Adrenal gland (tissue), 5 donors: Measurements from ENCODE around the gene PDE2A.
A peak's percentile ranks its signal among the peaks of the same experiment; 100 is the strongest.

Experiments used
- POLR2A ChIP-seq, 2 donors: fragments of 450-650 bp; IDR thresholded peaks; one replicate each; pipeline ENCODE4 v1.6.1; 2017; ENCODE audit warnings: antibody characterized with exemption in 2 of 2, mild to moderate bottlenecking in 2 of 2, moderate library complexity in 1 of 2
- TF ChIP-seq, protein P1 (sequence below), 6 experiments: fragments of 450-650 bp in 4 of 6; fragments of 200-600 bp in 2 of 6; sonication (generic) in 1 of 6; IDR thresholded peaks; 1 replicate in 5 of 6; 2 replicates in 1 of 6; pipeline versions ENCODE4 v1.5.1 to v1.8.0; 2016 to 2021; ENCODE audit warnings: antibody characterized with exemption in 6 of 6, mild to moderate bottlenecking in 2 of 6, moderate library complexity in 1 of 6
- donor health status: DM: no; HTN: no; CAD: no.

DNA sequence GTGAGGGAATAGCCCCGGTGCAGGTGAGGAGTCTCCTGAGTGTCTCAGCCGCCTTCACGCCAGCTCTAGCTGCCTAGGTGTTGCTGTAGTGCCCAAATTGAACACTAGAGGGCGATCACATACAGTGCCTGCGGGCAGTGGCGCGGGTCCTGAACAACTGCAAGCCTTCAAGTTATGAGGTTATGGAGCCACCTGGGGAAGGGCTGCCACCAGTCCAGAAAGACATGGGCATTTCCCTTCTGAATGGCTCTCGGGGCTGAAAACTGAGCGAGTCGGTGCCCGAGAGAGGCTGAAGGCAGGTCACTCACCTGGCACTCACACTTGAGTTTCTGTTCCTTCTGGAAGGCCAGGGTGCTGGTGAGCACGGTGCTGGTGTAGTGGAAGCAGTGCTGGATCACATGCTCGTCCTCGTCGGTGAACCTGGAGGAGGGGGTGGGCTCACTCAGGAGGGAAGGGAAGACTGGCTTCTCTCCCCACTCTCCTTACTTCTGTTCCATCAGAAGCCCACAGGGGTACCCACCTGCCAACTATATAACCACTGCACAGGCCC is 88.4 kb downstream of the PDE2A start:
- TF ChIP-seq, protein P1, sequence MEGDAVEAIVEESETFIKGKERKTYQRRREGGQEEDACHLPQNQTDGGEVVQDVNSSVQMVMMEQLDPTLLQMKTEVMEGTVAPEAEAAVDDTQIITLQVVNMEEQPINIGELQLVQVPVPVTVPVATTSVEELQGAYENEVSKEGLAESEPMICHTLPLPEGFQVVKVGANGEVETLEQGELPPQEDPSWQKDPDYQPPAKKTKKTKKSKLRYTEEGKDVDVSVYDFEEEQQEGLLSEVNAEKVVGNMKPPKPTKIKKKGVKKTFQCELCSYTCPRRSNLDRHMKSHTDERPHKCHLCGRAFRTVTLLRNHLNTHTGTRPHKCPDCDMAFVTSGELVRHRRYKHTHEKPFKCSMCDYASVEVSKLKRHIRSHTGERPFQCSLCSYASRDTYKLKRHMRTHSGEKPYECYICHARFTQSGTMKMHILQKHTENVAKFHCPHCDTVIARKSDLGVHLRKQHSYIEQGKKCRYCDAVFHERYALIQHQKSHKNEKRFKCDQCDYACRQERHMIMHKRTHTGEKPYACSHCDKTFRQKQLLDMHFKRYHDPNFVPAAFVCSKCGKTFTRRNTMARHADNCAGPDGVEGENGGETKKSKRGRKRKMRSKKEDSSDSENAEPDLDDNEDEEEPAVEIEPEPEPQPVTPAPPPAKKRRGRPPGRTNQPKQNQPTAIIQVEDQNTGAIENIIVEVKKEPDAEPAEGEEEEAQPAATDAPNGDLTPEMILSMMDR (IDR thresholded peaks at IDR 0.05), result peak; percentile 90 to 97 (median 95)
- TF ChIP-seq POLR2A (IDR thresholded peaks at IDR 0.05), result no peak
